HepG2 (cell line): ENCODE results near the gene TLR3.

Experiments
- CTCF ChIP-seq: sonication (generic); formaldehyde crosslinking; IDR thresholded peaks from 2 replicates; pipeline ENCODE4 v1.5.0; 2020; ENCODE audit warnings: mild to moderate bottlenecking, missing genetic modification reagents, moderate library complexity
- MIXL1 ChIP-seq: IDR thresholded peaks from 2 replicates; pipeline ENCODE4 v1.6.1; 2016
- RELA ChIP-seq: sonication (generic); formaldehyde crosslinking; IDR thresholded peaks from 2 replicates; pipeline ENCODE4 v1.4.0; 2020; ENCODE audit warnings: missing genetic modification reagents
- SOX6 ChIP-seq, 2 experiments: fragments of 450-650 bp in 1 of 2; sonication (generic) in 1 of 2; formaldehyde crosslinking in 1 of 2; IDR thresholded peaks; 2 replicates each; pipeline versions ENCODE4 v1.4.0 to v1.6.1; 2017 to 2020; ENCODE audit warnings: antibody characterized with exemption in 1 of 2, mild to moderate bottlenecking in 1 of 2, missing genetic modification reagents in 1 of 2
- ZNF234 ChIP-seq: sonication (generic); formaldehyde crosslinking; conservative IDR thresholded peaks from 2 replicates; pipeline ENCODE4 v1.5.1; 2020; ENCODE audit warnings: mild to moderate bottlenecking, missing genetic modification reagents
- ZSCAN20 ChIP-seq: sonication (generic); formaldehyde crosslinking; IDR thresholded peaks from 2 replicates; pipeline ENCODE4 v1.4.0; 2020; ENCODE audit warnings: missing genetic modification reagents, mild to moderate bottlenecking, borderline replicate concordance
- TF ChIP-seq, protein P1 (sequence below): sonication (generic); formaldehyde crosslinking; IDR thresholded peaks from 2 replicates; pipeline ENCODE4 v1.4.0; 2020; ENCODE audit warnings: missing genetic modification reagents, borderline replicate concordance

DNA sequence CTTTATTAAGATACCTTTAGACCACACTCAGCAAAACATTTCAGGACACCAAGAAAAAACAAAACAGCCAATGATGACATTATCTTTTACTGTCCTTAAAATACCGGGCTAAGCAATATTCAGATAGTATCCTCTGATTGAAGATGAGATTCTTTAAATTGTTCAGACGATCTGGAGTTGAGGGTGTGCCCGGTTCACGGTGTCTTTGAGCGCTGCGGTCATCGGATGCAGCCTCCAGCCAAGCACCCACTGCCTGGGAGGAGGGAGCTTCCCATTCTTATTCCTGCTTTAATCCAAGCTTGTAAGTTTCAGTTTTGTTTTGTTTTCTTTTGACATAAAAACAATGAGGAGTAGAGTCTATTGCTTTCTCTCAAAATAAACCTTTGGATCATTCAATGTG is 49.6 kb downstream of the TLR3 start:
- TF ChIP-seq ZSCAN20 (no peak), SOX6 (IDR thresholded peaks at IDR 0.05) (no peak), SOX6 (CRISPR knock-in tag; IDR thresholded peaks at IDR 0.05) (no peak), MIXL1 (no peak), CTCF (CRISPR knock-in tag) (no peak), ZNF234 (CRISPR knock-in tag) (no peak), RELA (CRISPR knock-in tag) (no peak)
- TF ChIP-seq, protein P1, sequence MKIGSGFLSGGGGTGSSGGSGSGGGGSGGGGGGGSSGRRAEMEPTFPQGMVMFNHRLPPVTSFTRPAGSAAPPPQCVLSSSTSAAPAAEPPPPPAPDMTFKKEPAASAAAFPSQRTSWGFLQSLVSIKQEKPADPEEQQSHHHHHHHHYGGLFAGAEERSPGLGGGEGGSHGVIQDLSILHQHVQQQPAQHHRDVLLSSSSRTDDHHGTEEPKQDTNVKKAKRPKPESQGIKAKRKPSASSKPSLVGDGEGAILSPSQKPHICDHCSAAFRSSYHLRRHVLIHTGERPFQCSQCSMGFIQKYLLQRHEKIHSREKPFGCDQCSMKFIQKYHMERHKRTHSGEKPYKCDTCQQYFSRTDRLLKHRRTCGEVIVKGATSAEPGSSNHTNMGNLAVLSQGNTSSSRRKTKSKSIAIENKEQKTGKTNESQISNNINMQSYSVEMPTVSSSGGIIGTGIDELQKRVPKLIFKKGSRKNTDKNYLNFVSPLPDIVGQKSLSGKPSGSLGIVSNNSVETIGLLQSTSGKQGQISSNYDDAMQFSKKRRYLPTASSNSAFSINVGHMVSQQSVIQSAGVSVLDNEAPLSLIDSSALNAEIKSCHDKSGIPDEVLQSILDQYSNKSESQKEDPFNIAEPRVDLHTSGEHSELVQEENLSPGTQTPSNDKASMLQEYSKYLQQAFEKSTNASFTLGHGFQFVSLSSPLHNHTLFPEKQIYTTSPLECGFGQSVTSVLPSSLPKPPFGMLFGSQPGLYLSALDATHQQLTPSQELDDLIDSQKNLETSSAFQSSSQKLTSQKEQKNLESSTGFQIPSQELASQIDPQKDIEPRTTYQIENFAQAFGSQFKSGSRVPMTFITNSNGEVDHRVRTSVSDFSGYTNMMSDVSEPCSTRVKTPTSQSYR (CRISPR knock-in tag) = no peak
